HepG2 (cell line): ENCODE data around the gene ICE2. TPM values are rescaled to one million over a fixed set of nuclear protein-coding genes. Genes with fewer than 3 reads are reported as not detected.

Experiments used
- ELK4 ChIP-seq: sonication (generic); formaldehyde crosslinking; IDR thresholded peaks from 2 replicates; pipeline ENCODE4 v1.9.0; 2021; ENCODE audit warnings: missing genetic modification reagents, borderline replicate concordance
- HOXA7 ChIP-seq: sonication (generic); formaldehyde crosslinking; IDR thresholded peaks from 2 replicates; pipeline ENCODE4 v1.8.1; 2022; ENCODE audit warnings: mild to moderate bottlenecking, missing genetic modification reagents, moderate library complexity
- KMT2A ChIP-seq: sonication (generic); formaldehyde crosslinking; IDR thresholded peaks from 2 replicates; pipeline ENCODE4 v1.4.0; 2020; ENCODE audit warnings: missing genetic modification reagents
- MAFK ChIP-seq, 2 experiments: IDR thresholded peaks in 1 of 2; conservative IDR thresholded peaks in 1 of 2; 2 replicates each; pipeline ENCODE4 v1.6.1; 2011; ENCODE audit warnings: improper control_type of control experiment in 2 of 2, low read length in 2 of 2
- NFKBIZ ChIP-seq: IDR thresholded peaks from 2 replicates; pipeline ENCODE4 v1.6.1; 2018; ENCODE audit warnings: missing genetic modification reagents, missing compliant biosample characterization
- PHB2 ChIP-seq: fragments of 450-650 bp; IDR thresholded peaks from 2 replicates; pipeline ENCODE4 v1.6.1; 2018; ENCODE audit not compliant: partially characterized antibody
- REXO4 ChIP-seq: sonication (generic); formaldehyde crosslinking; IDR thresholded peaks from 2 replicates; pipeline ENCODE4 v1.8.0; 2022; ENCODE audit warnings: missing genetic modification reagents, mild to moderate bottlenecking, borderline replicate concordance
- RXRA ChIP-seq: sonication (generic); formaldehyde crosslinking; IDR thresholded peaks from 2 replicates; pipeline ENCODE4 v1.5.1; 2020; ENCODE audit warnings: missing genetic modification reagents
- SMARCC2 ChIP-seq: fragments of 450-650 bp; IDR thresholded peaks from 2 replicates; pipeline ENCODE4 v1.6.1; 2017; ENCODE audit warnings: antibody characterized with exemption, mild to moderate bottlenecking
- ZBTB42 ChIP-seq: sonication (generic); formaldehyde crosslinking; IDR thresholded peaks from 2 replicates; pipeline ENCODE4 v1.5.0; 2020; ENCODE audit warnings: mild to moderate bottlenecking, missing genetic modification reagents
- ZFP36L2 ChIP-seq: sonication (generic); formaldehyde crosslinking; IDR thresholded peaks from 2 replicates; pipeline ENCODE4 v1.4.0; 2020; ENCODE audit warnings: missing genetic modification reagents
- ZMYM2 ChIP-seq: sonication (generic); formaldehyde crosslinking; IDR thresholded peaks from 2 replicates; pipeline ENCODE4 v1.8.0; 2022; ENCODE audit warnings: mild to moderate bottlenecking, missing genetic modification reagents
- ZNF224 ChIP-seq: sonication (generic); formaldehyde crosslinking; IDR thresholded peaks from 2 replicates; pipeline ENCODE4 v1.5.0; 2020; ENCODE audit warnings: mild to moderate bottlenecking, missing genetic modification reagents
- ZNF230 ChIP-seq: sonication (generic); formaldehyde crosslinking; IDR thresholded peaks from 2 replicates; pipeline ENCODE4 v1.4.0; 2020; ENCODE audit warnings: mild to moderate bottlenecking, missing genetic modification reagents
- ZNF280D ChIP-seq: sonication (generic); formaldehyde crosslinking; IDR thresholded peaks from 2 replicates; pipeline ENCODE4 v1.5.1; 2020; ENCODE audit warnings: mild to moderate bottlenecking, missing genetic modification reagents
- ZNF446 ChIP-seq: sonication (generic); formaldehyde crosslinking; IDR thresholded peaks from 2 replicates; pipeline ENCODE4 v1.5.0; 2020; ENCODE audit warnings: mild to moderate bottlenecking, missing genetic modification reagents
- ZNF549 ChIP-seq: sonication (generic); formaldehyde crosslinking; IDR thresholded peaks from 2 replicates; pipeline ENCODE4 v1.5.0; 2020; ENCODE audit warnings: missing genetic modification reagents
- ZSCAN12 ChIP-seq: sonication (generic); formaldehyde crosslinking; IDR thresholded peaks from 2 replicates; pipeline ENCODE4 v1.9.0; 2021; ENCODE audit warnings: mild to moderate bottlenecking, missing genetic modification reagents
- ZXDC ChIP-seq: sonication (generic); formaldehyde crosslinking; IDR thresholded peaks from 2 replicates; pipeline ENCODE4 v1.5.0; 2020; ENCODE audit warnings: mild to moderate bottlenecking, missing genetic modification reagents
- polyA plus RNA-seq, 8 experiments: library from polyadenylated mRNA; depleted of rRNA in 3 of 8; stranded (reverse) in 7 of 8; unstranded in 1 of 8; fragments of >200 nt; fragmentation: Illumina TruSeq in 4 of 8; extraction: Trizol in 4 of 8; gene quantifications; 2 replicates each; pipeline versions ENCODE4 v1.2.1 to v1.2.3, GENCODE V29; 2011 to 2016; ENCODE audit warnings: low read depth in 4 of 8, missing spikeins in 1 of 8, mixed read lengths in 1 of 8; ENCODE audit not compliant: insufficient read depth in 1 of 8
- total RNA-seq, 5 experiments: library from RNA; depleted of rRNA; stranded (reverse); fragments of >200 nt; fragmentation: Illumina TruSeq; extraction: Trizol; gene quantifications; 2 replicates each; pipeline ENCODE4 v1.2.3, GENCODE V29; 2016; ENCODE audit warnings: low read depth in 1 of 5

The ICE2 gene
- total and polyA plus RNA-seq, 2 of the 13 experiments (the other 11 are each of a cell fraction or from before 2014, with no cell fraction given): 24.8 to 26.4 TPM

- TF ChIP-seq ELK4 (CRISPR knock-in tag) (no peak), NFKBIZ (CRISPR knock-in tag) (no peak), ZXDC (CRISPR knock-in tag) (no peak), PHB2 (no peak), MAFK (conservative IDR thresholded peaks at IDR 0.05 in 1 of 2, IDR thresholded peaks at IDR 0.05 in 1 of 2; ENCODE audit: low read length in 2 of 2) (peak; percentile 59 to 85), ZNF549 (CRISPR knock-in tag) (no peak), ZFP36L2 (CRISPR knock-in tag) (no peak), RXRA (CRISPR knock-in tag) (peak; percentile 64; the same call in 1 of the 2 replicates), HOXA7 (no peak), ZNF280D (CRISPR knock-in tag) (no peak), ZNF224 (CRISPR knock-in tag) (no peak), ZNF230 (CRISPR knock-in tag) (0 out of 2 replicates have a peak, but pooled peaks have one; percentile 29), SMARCC2 (no peak), ZBTB42 (CRISPR knock-in tag) (no peak), KMT2A (peak; percentile 20; the same call in 1 of the 2 replicates), REXO4 (no peak), ZNF446 (CRISPR knock-in tag) (no peak), ZMYM2 (CRISPR knock-in tag) (no peak), ZSCAN12 (CRISPR knock-in tag) (no peak)
These were observed 104.3 kb downstream of the ICE2 start (continued) for GRCh38 chr15:60374628-60375081.
